Uterus (tissue), 2 donors: Measurements from ENCODE around the gene CNTN1.

Experiments used
- CTCF ChIP-seq, 4 experiments: fragments of 200-600 bp in 2 of 4; fragments of 450-650 bp in 2 of 4; sonication (generic) in 2 of 4; IDR thresholded peaks; one replicate each; pipeline ENCODE4 v1.5.1; 2016 to 2019; ENCODE audit warnings: antibody characterized with exemption in 4 of 4, mild to moderate bottlenecking in 2 of 4, moderate library complexity in 1 of 4
- POLR2A ChIP-seq, 2 donors: fragments of 450-650 bp; IDR thresholded peaks; one replicate each; pipeline ENCODE4 v1.6.1; 2016; ENCODE audit warnings: antibody characterized with exemption in 2 of 2, mild to moderate bottlenecking in 1 of 2, moderate library complexity in 1 of 2

GRCh38 chr12:40996091-40996490 lies 303.9 kb downstream of the CNTN1 start:
- TF ChIP-seq CTCF (IDR thresholded peaks at IDR 0.05) (no peak), POLR2A (IDR thresholded peaks at IDR 0.05) (no peak)
